Measurements from ENCODE around the gene EED. TPM values are rescaled to one million over a fixed set of nuclear protein-coding genes. Genes with fewer than 3 reads are reported as not detected.

The EED gene
- total and polyA plus RNA-seq, 4 donors: 5.4 to 17.1 (median 8.2) TPM

GRCh38 chr11:86292912-86293616, 48.5 kb downstream of the EED start:
- WGBS: 90% methylated on average over 6 of the region's 6 CpGs
- no peak for DNase-seq (ENCODE audit: low spot score)
- Histone ChIP-seq H3K27me3 (ENCODE audit: control insufficient read depth in 4 of 4, insufficient read depth in 4 of 4, low read length in 3 of 4) (no peaks in the 10 kb centered on the region), H3K9me3 (ENCODE audit: control insufficient read depth in 4 of 4, low read length in 3 of 4) (no peaks in the 10 kb centered on the region), H3K36me3 (ENCODE audit: control insufficient read depth in 4 of 4, insufficient read depth in 3 of 4, low read depth in 1 of 4, low read length in 3 of 4) (no peaks in the 10 kb centered on the region), H3K27ac (ENCODE audit: low read depth in 1 of 2, low read length in 2 of 2) (no peak overlapping the region), H3K4me1 (ENCODE audit: control insufficient read depth in 4 of 4, insufficient read depth in 4 of 4, low read length in 3 of 4) (peaks cover 0 to 16% (median 12%) of the 10 kb centered on the region in 4 donors), H3K9ac (ENCODE audit: low read depth in 1 of 2, low read length in 2 of 2) (no peak overlapping the region), H3K4me3 (ENCODE audit: low read depth in 1 of 3, low read length in 3 of 3) (no peak overlapping the region)
- no peak for TF ChIP-seq FOXA1 (IDR thresholded peaks at IDR 0.05)
- TF ChIP-seq ZBTB33 (IDR thresholded peaks at IDR 0.05): no peak
- no peak for TF ChIP-seq GABPA (IDR thresholded peaks at IDR 0.05 in 1 of 2, conservative IDR thresholded peaks at IDR 0.05 in 1 of 2)
- no peak for TF ChIP-seq REST (IDR thresholded peaks at IDR 0.05)
- no peak for TF ChIP-seq CTCF (IDR thresholded peaks at IDR 0.05; ENCODE audit: low read depth, low read length, missing input control)
- TF ChIP-seq EGR1 (IDR thresholded peaks at IDR 0.05; ENCODE audit: low read depth in 2 of 2): no peak
- no peak for TF ChIP-seq HNF4G (IDR thresholded peaks at IDR 0.05)
- TF ChIP-seq NR2F2 (IDR thresholded peaks at IDR 0.05): no peak
- TF ChIP-seq JUND (IDR thresholded peaks at IDR 0.05): no peak
- TF ChIP-seq RXRA (IDR thresholded peaks at IDR 0.05): no peak
- TF ChIP-seq FOXA2 (IDR thresholded peaks at IDR 0.05): no peak
- TF ChIP-seq MAX (IDR thresholded peaks at IDR 0.05): no peak
- no peak for TF ChIP-seq SP1 (IDR thresholded peaks at IDR 0.05)
- no peak for TF ChIP-seq ATF3 (IDR thresholded peaks at IDR 0.05)

- H3K36me3 ChIP-seq (ENCODE audit: control insufficient read depth in 4 of 4, insufficient read depth in 3 of 4, low read depth in 1 of 4, low read length in 3 of 4): no peaks in the 10 kb centered on the region
- no peak for DNase-seq (ENCODE audit: low spot score)
- TF ChIP-seq HNF4A (conservative IDR thresholded peaks at IDR 0.05) (no peak), REST (IDR thresholded peaks at IDR 0.05) (no peak), JUND (IDR thresholded peaks at IDR 0.05) (no peak), MAX (IDR thresholded peaks at IDR 0.05) (no peak), CTCF (IDR thresholded peaks at IDR 0.05; ENCODE audit: low read depth, low read length, missing input control) (no peak), GABPA (IDR thresholded peaks at IDR 0.05 in 1 of 2, conservative IDR thresholded peaks at IDR 0.05 in 1 of 2) (no peak), RAD21 (IDR thresholded peaks at IDR 0.05) (no peak), TAF1 (conservative IDR thresholded peaks at IDR 0.05) (no peak), NR2F2 (IDR thresholded peaks at IDR 0.05) (no peak), RXRA (IDR thresholded peaks at IDR 0.05) (no peak)
Measured at GRCh38 chr11:86294026-86294425, 49.5 kb downstream of the EED start.

More at GRCh38 chr11:86294026-86294425, 49.5 kb downstream of the EED start:
- Histone ChIP-seq H3K27me3 (ENCODE audit: control insufficient read depth in 4 of 4, insufficient read depth in 4 of 4, low read length in 3 of 4) (no peaks in the 10 kb centered on the region), H3K9ac (ENCODE audit: low read depth in 1 of 2, low read length in 2 of 2) (no peak overlapping the region), H3K4me1 (ENCODE audit: control insufficient read depth in 4 of 4, insufficient read depth in 4 of 4, low read length in 3 of 4) (peaks cover 0 to 16% (median 12%) of the 10 kb centered on the region in 4 donors), H3K27ac (ENCODE audit: low read depth in 1 of 2, low read length in 2 of 2) (no peak overlapping the region), H3K9me3 (ENCODE audit: control insufficient read depth in 4 of 4, low read length in 3 of 4) (no peaks in the 10 kb centered on the region), H3K4me3 (ENCODE audit: low read depth in 1 of 3, low read length in 3 of 3) (no peak overlapping the region)
